Activated CD4-positive, CD25-positive, alpha-beta regulatory T cell treated with anti-CD3 and anti-CD28 coated beads, Interleukin-2, amount 50 U/mL, for 24 hours (primary cell): ENCODE measurements around the gene SLC51B.
"Not testable (repeated sequence)": the region's sequence is repeated elsewhere in the genome, so short reads cannot be mapped to it uniquely, and the experiment has no call there.

ENCODE experiments used
- ATAC-seq, 2 donors: fragments of 150-1000 bp; cut with Tn5 transposase; one replicate each; pipeline ENCODE4 v1.10.0; 2021; ENCODE audit warnings: mild to moderate bottlenecking in 1 of 2, moderate library complexity in 1 of 2

SLC51B gene

DNA sequence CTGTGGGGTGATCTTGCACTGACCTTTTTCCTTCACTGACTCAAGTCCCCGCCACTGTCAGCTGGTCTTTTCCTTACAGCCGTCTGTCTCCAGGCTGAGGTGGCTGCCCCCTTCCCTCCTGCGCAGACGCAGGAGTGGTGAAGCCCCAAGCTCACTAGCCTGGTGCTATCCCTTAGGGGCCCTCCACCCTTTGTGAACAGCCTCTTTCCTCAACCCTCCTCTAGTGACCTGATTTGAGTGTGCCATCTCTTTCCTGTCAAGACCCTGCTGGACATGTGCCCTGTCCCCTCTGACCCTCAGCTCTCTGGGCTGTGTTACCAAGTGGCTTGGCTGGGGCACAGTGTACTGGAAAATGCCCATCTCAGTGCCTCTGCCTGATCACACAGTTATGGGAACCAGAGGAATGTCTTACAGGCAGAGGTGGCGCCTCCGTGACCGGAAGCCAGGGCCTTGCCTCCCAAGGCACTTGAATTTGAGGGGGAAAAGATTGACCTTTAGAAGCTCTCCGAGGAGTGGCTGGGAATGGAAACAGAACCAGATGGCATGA is 40.1 kb downstream of the SLC51B start:
- no peak for ATAC-seq

DNA sequence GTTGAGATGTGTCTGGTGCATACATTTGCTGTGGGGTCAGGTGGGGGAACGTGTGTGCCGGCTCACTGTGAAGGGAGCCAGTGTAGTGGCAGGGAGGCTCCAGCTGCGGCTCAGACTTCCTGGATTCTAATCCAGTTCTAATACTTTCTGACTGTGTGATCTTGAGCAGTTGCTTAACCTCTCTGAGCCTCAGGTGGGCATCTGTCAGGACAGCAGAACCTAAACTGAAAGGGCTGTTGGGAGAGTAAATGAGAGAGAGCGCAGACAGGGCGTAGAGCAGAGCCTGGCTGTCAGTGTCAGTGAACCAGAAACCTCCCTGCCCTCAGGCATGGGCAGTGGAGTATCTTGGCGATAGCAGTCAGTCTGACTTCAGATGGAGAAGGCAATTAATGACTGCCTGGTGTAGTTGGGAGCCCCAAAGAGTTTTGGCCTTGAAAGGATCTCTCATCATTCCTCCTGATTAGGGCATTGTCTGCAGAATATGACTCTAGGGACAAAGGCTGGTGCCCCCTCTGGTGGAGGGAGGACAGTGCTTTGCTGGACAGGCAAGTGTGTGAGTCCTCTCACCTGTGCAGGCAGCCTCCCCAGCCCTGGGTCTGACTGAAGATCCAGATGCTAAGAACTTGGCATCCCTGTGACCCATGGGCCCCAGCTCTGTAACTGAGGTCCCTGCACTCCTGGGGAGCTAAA is 40.9 kb downstream of the SLC51B start:
- no peak for ATAC-seq

DNA sequence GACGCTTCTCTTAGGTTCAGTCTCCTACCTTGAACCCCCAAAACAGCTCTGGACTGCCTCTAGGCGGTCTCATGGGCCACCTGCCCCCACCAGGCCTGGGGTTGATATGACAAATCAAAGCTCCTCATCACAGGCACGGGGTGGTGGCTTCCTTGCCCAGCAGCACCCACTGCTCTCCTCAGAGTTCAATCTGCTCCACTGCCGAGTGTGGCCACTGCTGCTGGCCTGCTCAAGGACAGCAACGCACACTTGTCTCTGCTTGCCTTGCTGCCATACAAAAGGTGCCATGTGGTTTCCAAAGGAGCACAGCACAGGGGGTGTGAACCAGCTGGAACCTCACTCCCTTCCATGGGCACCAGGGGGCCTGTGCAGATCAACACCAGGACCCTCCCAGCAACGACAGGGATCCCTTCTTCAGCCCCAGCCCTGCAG is 41.5 kb downstream of the SLC51B start:
- ATAC-seq, result no peak

DNA sequence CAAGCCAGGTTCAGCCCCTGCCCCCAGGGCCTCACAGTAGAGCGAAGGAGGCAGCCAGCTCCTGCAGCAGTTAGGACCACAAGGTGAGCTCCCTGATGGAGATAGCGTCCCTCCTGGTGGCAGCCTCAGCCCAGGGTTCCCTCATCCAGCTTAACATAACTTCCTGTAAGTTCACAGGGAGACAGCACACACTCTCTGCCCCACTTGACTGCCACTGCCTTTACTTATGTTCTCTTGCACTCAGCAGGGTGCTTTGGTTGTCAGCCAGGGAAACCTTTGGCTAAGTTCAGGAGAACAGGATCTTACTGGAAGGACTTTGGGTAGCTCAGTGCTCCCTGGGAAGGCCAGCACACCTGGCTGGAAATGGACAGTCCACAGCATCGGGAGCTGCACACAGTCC is 42.2 kb downstream of the SLC51B start:
- ATAC-seq, result no peak

DNA sequence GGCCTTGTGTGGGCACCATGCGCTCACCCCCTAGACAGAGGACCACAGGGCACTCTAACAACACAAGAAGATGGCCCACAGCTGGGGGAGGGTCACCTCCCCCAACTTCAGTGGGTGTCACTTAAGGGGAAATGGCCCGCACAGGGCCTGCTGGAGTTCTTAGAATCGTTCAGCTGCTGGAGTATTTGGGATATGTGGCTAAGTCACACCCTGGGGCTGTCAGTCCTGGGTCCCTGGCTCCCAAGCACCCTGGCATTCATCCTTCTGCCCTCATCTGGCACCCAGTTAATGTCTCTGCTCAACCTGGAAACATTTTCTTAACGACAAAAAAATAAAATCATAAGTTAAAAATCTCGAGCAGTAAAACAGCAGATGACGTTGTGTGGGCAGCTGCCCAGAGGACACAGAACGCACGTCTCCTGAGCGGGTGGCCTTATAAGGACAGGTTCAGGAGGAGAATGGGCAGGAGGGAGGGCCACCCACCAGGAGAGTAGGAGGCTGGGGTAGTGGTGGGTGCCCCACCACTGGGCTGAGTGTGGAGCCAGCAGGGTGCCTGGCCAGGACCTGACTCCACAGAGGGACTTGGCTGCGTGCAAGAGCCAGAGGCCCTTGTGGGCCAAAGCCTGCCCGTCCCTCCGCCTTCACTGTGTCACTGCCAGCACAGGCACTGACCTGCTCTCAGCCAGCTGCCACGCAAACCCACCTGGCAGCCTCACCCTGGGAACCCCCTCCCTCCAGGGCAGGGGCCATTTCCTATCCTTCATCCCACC is 42.9 kb downstream of the SLC51B start:
- no peak for ATAC-seq

DNA sequence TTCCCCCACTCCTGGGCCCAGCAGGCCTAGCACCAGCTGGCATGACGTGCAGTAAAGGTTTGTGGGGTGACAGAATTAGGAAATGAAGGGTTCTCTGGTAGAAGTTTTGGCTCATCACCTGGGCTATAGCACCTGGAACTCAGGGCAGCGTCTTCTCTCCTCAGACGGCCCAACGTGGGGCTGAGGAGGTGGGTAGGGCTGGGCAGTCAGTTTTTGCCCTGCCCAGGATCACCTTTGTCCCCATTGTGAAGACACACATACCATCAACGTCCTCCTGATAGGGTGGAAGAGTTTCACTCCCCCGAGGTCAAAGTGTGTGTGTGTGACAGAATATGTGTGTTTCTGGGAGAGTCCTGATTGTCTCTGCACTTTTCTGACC is 43.4 kb downstream of the SLC51B start:
- no peak for ATAC-seq

DNA sequence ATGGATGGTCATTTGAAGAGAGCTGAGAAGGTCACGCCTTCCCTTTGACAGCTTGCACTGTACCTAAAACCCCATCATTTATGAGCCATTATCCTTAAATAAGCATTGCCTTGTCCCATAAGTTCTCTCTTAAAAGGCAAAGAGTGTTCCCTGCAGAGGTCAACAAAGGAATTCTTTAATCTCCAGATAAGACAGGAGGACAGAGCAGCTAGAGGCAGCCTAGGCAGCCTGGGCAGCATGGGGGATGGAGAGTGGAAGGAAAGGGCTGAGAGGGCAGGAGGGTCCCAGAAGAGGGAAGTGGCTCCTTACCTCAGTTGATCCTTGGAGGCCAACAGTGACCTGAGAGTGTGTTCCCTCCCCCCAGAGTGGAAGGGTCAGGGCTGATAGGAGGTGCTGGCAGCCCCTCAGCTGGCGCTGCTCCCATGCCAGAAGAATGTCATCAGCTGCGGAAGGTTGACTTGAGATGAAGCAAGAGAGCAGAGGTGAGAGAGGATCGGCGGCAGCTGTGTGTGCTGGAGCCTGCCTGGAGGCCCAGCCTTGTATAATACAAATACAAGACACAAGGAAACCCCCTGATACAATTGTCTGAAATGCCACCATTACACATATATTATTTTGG is 44.1 kb downstream of the SLC51B start:
- ATAC-seq, result no peak

DNA sequence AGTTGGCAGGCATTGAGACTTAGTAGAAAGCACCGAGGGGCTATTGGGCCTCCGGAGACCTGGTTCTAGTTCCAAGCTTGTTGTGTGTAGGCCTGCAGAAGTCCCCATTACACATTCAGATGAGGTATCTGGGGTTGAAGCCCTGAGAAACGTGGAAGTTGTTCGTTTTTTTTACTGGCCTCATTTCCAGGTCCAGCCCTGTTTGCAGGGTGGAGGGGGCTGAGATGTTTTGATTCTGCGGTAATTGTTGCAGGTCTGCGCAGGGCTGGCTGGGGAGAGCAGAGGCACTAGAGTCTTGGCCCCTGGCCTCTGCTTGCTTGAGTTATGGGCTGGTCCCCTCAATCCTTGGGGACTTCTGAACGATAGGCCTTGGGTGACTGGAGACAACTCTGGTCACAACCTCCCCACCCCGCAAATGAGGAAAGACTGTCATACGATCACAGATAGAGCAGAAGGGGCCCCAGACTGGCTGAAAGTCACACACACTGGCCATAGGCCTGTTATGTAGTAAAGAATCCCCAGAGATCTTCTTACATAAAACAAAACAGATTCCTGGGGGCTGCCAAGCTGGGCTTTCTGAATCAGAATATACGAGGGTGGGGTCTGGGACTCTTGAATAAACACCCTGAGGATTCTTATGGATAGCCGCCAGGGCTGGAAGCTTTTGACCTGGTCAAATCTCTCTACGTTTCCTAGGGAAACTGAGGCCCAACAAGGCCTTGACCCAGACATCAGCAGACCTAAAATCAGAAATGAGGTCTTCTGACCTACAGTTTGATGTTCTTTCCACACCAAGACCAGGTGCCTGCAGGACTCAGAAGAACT is 47.0 kb downstream of the SLC51B start:
- ATAC-seq, result no peak

DNA sequence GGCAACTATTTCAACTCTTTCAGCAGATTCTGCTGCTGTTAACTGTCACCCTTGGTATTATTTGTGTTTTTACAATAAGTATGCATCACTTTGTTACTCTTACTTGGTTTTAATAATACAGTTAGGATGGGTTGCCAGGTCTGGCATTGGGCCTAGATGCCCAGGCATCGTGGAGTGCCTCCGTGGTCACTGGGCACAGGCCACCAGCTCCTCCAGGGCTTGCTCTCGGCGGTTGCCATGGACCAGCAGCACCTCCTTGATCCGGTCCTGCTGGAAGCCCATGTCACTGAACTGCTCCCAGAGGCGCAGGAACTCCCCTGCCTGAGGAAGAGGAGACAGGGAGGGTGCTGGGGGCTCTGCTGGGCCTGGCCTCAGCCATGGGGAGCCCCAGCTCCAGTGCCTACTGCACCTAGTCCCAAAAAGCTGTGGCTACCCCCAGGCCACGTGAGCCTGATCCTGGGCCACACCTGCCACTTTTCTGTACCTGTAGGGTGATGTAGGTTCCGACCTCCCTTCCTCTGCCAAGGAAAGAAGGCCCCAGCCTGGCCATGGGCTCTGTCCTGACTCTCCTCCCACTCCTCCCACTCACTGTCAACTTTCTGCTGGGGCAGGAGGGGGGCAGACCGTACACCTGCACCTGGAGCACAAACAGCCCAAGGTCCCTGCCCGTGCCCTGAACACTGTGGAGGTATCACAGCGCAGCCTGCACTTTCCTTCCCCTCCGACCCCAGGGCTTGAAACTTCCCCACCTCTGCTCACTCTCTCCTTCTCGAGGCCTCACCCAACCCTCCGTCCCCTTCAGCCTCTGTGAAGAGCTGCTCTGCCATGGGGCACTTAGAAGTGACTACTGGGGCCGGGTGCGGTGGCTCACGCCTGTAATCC is 48.0 kb downstream of the SLC51B start:
- ATAC-seq, result no peak

DNA sequence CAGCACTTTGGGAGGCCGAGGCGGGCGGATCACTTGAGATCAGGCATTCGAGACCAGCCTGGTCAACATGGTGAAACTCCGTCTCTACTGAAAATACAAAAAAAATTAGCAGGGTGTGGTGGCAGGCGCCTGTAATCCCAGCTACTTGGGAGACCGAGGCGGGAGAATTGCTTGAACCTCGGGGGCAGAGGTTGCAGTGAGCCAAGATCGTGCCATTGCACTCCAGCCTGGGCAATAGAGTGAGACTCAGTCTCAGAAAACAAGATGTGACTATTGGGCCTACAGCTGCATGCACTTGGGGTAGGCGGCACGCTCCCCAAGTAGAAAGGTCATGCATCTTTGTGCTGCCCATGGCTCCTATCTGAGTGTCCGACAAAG is 48.6 kb downstream of the SLC51B start:
- ATAC-seq, result not testable (repeated sequence)

DNA sequence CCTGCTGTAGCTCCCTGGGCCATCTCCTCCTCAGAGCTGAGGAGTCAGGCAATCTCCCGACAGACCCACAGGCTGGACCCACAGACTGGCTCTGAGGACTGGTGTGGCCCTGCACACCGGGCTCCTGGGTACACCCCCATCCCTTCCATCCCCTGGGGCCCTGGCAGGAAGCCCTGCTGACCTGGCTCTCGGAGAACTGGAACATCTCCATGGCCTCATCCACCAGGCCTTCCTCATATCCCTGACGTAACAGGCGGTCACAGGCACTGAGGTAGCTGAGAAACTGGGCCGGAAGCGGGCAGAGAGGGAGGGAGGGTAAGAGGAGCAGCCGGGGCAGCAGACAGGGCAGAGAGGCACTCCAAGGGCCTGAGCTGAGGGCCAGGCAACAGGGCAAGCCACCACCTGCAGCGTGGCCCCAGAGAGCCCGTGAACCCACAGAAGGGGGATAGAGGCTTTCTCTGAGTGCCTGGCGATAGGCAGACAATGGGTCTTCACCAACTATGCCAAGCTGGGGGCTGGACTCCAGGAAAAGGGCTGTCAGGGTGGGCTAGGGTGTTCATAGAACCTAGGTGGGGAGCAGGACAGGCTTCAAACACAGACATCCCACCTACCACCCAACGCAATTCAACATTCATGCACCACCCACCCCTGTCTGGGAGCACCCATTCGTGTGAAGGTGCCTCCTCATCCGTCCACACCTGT is 49.3 kb downstream of the SLC51B start:
- no peak for ATAC-seq

DNA sequence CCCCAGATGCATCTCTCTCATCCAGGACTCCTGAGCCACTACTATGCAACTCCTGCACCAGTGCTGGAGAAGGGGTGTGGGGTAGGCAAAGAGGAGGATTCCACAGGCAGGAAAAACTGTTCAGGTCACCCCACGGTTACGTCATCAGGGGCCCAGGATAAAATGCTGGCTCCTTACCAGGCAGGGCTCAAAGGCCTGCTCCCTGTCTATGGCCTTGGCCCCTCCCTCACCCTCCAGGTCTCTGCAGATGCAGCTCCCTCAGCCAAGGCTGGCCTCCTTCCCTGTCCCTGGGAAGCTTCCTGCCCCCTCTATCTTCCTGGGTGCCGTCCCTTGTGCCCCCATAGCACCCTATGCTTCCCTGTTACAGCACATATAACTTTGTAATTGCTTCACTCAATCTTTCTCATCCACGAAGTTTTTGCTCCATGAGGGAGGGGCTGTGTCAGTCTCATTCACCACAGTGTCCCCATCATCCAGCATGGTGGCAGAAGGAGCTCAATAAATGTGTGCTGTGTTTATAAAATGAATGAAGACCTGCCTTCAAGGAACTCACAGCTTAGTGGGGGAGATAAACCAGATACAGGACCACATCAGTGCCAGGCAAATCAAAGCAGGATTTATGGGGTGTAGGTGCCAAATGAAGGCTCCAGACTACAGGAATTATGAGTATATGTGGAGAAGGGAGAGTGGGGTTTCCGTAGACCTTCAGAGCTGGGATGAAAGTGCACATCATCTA is 50.0 kb downstream of the SLC51B start:
- ATAC-seq, result no peak

DNA sequence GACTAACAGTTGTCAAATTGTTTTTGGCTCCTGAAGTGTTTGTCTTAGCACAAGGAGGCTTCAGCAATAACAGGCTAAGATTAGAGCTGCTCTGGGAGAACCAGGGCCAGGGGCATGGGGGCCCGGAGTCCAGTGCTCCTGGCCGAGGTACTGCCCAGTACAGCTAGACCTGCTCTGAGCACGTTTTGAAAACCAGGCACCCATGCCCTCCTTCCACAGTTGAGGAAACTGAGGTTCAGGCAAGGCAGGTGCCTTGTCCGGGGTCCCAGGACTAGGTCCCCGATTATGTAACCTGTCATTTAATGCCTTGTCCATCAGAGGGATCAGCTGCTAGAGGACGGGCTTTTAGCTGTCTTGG is 50.5 kb downstream of the SLC51B start:
- no peak for ATAC-seq

DNA sequence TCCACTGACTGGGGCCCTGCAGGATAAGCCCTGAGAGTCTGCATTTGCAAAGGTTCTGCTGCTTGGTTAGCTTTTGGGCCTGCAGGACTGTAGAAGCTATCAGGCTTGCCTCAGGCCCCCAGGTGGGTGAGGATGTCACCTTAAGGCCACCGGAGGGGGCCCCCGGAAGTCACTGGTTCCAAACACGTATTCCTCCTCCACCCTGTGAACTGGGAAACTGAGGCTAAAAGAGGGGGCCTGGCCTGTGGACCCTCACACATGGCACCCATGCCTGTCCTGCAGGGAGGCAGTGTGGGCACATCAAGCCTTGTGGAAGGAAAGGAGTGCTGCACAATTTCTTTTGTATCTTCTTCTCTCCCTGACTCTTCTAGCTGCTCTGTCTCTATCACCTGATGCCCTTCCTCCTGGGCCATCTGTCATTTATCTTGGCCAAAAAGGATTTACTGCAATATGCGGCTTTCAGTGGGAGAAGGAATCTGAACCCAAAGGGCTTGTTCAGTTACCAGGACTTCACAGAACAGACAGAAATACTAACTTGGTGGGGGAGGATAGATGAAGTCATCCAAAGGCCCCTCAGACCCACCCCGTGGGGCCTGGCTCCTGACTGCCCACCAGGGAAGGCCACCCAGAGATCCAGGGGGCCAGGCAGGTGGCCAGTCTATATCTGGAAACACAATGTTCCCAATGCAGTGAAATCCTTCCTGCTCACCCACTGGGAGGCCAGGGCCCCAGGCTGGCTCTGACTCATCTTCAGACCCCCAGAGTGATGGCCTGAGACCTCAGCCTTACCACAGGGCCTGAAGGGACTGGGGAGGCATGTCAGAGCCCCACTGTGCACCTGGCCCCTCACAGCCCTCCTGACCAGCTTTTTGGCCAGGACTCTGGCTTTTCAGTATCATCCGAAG is 51.5 kb downstream of the SLC51B start:
- no peak for ATAC-seq

DNA sequence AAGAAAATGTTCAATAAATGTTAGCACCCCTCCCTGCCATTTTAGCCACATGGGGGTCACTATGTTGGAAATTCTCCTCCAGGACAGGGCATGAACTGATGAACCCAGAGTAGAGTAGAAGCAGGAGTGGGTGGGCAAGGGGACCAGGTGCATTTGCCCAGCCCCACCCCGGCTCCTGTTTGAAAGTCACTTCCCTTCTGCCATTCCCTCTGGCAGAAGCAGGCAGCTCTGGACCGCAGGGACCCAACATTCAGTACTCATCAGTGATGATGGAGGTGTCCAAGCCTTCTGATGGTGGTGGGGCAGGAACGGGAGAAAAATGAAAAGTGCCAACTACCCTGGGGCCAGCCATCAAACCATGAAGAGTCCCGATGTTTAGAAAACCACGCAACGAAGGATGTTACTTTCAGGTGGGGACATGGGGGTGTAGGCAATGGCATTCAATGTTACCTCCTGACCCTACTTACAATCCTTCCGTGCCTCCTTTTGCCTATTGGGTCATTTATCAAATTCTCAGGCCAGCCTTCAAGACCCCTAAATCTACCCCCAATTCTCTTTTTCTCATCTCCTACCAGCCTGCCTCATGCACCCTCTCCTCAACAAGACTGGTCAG is 52.6 kb downstream of the SLC51B start:
- ATAC-seq, result no peak

DNA sequence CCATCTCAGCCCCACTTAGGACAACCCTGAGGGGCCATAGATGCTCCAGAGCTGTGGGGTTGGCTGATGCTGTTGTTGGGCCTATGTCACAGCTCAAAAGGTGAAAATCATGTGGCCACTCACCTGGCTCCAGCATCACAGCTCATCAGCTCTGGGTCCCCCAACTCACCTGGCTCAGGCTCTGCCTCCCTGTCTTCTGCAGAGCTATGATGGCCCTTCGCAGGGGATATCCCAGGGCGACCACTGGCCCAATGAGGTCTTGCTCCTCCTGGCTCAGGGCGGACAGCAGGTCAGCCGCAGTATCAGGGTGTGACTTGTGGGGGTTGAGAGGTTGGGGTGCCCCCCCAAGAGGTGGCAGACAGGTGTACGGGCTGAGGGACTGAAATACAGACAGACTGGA is 54.1 kb downstream of the SLC51B start:
- no peak for ATAC-seq

DNA sequence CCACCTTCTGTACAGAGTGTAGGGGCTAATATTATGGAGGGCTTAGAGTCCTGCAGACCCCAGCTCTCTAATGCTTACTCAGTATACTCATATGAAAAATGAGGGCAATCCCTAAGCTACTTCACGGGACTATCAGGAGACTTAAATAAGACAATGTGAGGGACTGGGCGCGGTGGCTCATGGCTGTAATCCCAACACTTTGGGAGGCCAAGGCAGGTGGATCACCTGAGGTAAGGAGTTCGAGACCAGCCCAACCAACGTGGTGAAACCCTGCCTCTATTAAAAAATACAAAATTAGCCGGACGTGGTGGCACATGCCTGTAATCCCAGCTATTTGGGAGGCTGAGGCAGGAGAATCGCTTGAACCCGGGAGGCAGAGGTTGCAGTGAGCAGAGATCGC is 54.6 kb downstream of the SLC51B start:
- not testable (repeated sequence) for ATAC-seq

DNA sequence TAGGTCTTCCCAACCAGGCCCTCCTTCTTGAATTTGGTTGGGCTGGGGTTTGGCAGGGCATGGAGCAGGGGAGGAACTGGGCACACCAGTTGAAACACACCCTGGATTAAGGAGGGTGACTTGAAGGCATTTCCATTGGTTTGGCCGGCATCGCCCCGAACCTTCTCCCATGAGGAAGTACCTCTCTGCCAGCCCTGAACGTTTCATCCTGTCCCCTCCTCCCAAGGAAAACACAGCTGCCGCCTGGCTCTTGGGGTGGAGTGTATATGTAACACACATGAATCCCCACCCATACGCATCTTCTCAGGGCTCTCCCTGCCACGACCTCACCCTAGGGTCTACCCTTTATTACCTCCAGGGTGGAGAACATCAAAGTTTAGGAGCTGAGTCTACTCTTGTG is 55.3 kb downstream of the SLC51B start:
- ATAC-seq, result no peak

DNA sequence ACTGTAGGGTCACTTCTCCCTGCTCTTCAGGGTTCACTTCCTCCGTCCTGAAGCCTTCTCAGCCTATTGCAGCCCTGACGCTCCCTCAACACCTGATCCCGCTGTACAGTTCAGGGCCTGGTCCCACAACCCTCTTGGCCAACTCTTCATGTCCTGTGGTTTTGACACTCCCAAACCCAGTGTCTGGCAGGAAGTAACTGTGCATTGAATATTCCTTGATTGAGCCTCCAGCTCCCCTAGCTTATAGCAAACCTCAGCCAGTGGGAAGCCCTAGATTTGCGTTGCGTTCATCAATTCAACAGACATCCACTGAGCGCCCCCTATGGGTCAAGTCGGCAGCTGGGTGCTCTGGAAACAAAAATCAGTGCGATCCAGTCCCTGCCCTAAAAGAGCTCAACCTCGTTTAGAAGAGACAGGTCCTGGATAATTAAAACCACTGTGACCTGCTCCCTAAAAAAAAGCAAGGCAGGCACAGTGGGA is 56.3 kb downstream of the SLC51B start:
- no peak for ATAC-seq
